K562 (cell line): Measurements from ENCODE around the gene MINDY4B. TPM values are rescaled to one million over a fixed set of nuclear protein-coding genes. Genes with fewer than 3 reads are reported as not detected.

ENCODE experiments used
- ATAC-seq: fragments of 200-7000 bp; cut with Tn5 transposase; 3 replicates; pipeline ENCODE4 v1.9.1; 2020; ENCODE audit warnings: moderate library complexity
- BruUV-seq: library from RNA; stranded (reverse); fragments of 400-500 nt; replicated peaks from 2 replicates; lab custom pipeline; 2021; lab: Mats Ljungman, UMichigan
- CTCF ChIA-PET: fragments of 300-600 bp; formaldehyde crosslinking; extraction: SDS; loops from one replicate; lab custom pipeline; 2021; ENCODE audit warnings: low intra/inter-chr PET ratio; lab: Yijun Ruan, JAX
- POLR2A ChIA-PET: fragments of 300-600, 350-650 bp; sonication (Branson Sonifier 250); formaldehyde crosslinking; extraction: SDS; loops from one replicate; lab custom pipeline; 2021; ENCODE audit warnings: antibody characterized with exemption, inconsistent platforms; lab: Yijun Ruan, JAX
- DNase-seq, 4 experiments: peaks; one replicate each; pipeline versions ENCODE4 v3.0.0 to v3.0.0-alpha.2; 2011 to 2018; ENCODE audit warnings: low spot score in 3 of 4, mixed read lengths in 3 of 4; ENCODE audit errors: extremely low read depth in 1 of 4
- FAIRE-seq: peaks from 2 replicates; lab custom pipeline; 2011; peaks lifted over from hg19 to GRCh38; lab: Jason Lieb, UNC
- H2AFZ ChIP-seq: 2 replicates; pipeline ENCODE4 v1.6.0; 2011; ENCODE audit warnings: low read depth, low read length, control low read depth, inconsistent platforms
- H3K27ac ChIP-seq: fragments of 200-600 bp; 3 replicates; pipeline ENCODE4 v1.8.0; 2011; ENCODE audit warnings: low read depth, mild to moderate bottlenecking, control low read depth, inconsistent platforms, low read length, moderate library complexity, mixed read lengths; ENCODE audit errors: extremely low read depth
- H3K27me3 ChIP-seq, 2 experiments: fragments of 300-600 bp in 1 of 2; 2 replicates in 1 of 2; 3 replicates in 1 of 2; pipeline versions ENCODE4 v1.6.0 to v1.8.0; 2011; ENCODE audit warnings: inconsistent platforms in 2 of 2, low read length in 2 of 2, mild to moderate bottlenecking in 1 of 2, mixed read lengths in 1 of 2, moderate library complexity in 1 of 2; ENCODE audit not compliant: control insufficient read depth in 2 of 2, insufficient read depth in 2 of 2
- H3K36me3 ChIP-seq: fragments of 300-600 bp; 3 replicates; pipeline ENCODE4 v1.8.0; 2011; ENCODE audit warnings: mild to moderate bottlenecking, low read length, inconsistent platforms; ENCODE audit not compliant: control insufficient read depth, insufficient read depth
- H3K4me1 ChIP-seq, 2 experiments: fragments of 200-600 bp in 1 of 2; replicated peaks in 1 of 2; 2 replicates in 1 of 2; 3 replicates in 1 of 2; pipeline versions ENCODE4 v1.5.1 to v1.8.0; 2011; ENCODE audit warnings: inconsistent platforms in 2 of 2, low read length in 2 of 2, mild to moderate bottlenecking in 1 of 2, mixed read lengths in 1 of 2, moderate library complexity in 1 of 2; ENCODE audit not compliant: control insufficient read depth in 2 of 2, insufficient read depth in 2 of 2
- H3K4me2 ChIP-seq: 2 replicates; pipeline ENCODE4 v1.6.1; 2011; ENCODE audit warnings: low read length, control low read depth, inconsistent platforms, mixed read lengths; ENCODE audit not compliant: insufficient read depth
- H3K4me3 ChIP-seq: fragments of 200-600 bp; sonication (generic), shearing (Covaris generic); 2 replicates; pipeline ENCODE4 v1.5.1; 2016; ENCODE audit warnings: control low read depth, inconsistent platforms
- H3K79me2 ChIP-seq: fragments of 200-600 bp; 3 replicates; pipeline ENCODE4 v1.8.0; 2011; ENCODE audit warnings: low read length, inconsistent platforms; ENCODE audit not compliant: control insufficient read depth, insufficient read depth
- H3K9ac ChIP-seq, 2 experiments: 2 replicates each; pipeline versions ENCODE4 v1.6.0 to v1.6.1; 2011; ENCODE audit warnings: low read depth in 2 of 2, low read length in 2 of 2, control low read depth in 1 of 2, inconsistent platforms in 1 of 2, mild to moderate bottlenecking in 1 of 2, mixed read lengths in 1 of 2; ENCODE audit not compliant: insufficient read depth in 1 of 2
- H3K9me1 ChIP-seq: one replicate; pipeline ENCODE4 v1.6.0; 2011; ENCODE audit warnings: inconsistent platforms, mild to moderate bottlenecking, low read length, moderate library complexity; ENCODE audit not compliant: control insufficient read depth, insufficient read depth
- H3K9me3 ChIP-seq: replicated peaks from 2 replicates; pipeline ENCODE4 v1.5.1; 2011; ENCODE audit warnings: low read depth, low read length, inconsistent platforms; ENCODE audit not compliant: control insufficient read depth, insufficient read depth
- H4K20me1 ChIP-seq: replicated peaks from 2 replicates; pipeline ENCODE4 v1.6.1; 2011; ENCODE audit warnings: low read length, inconsistent platforms, mixed read lengths; ENCODE audit not compliant: control insufficient read depth, insufficient read depth
- CC2D1A ChIP-seq: fragments of 450-650 bp; IDR thresholded peaks from 2 replicates; pipeline ENCODE4 v1.6.1; 2017; ENCODE audit warnings: mild to moderate bottlenecking
- HDAC1 ChIP-seq, 2 experiments: fragments of 450-650 bp; IDR thresholded peaks; 2 replicates each; pipeline ENCODE4 v1.6.1; 2016 to 2017; ENCODE audit warnings: inconsistent platforms in 1 of 2, mild to moderate bottlenecking in 1 of 2, moderate library complexity in 1 of 2
- HMG20A ChIP-seq: fragments of 450-650 bp; formaldehyde crosslinking; conservative IDR thresholded peaks from 2 replicates; pipeline ENCODE4 v1.4.0; 2020; ENCODE audit warnings: mild to moderate bottlenecking, mixed read lengths
- HNRNPK ChIP-seq: fragments of 200-400 bp; formaldehyde crosslinking; IDR thresholded peaks from one replicate; pipeline ENCODE4 v1.6.1; 2018; ENCODE audit warnings: mild to moderate bottlenecking, low read depth, low read length; ENCODE audit not compliant: poor library complexity, severe bottlenecking
- MTA2 ChIP-seq: fragments of 450-650 bp; IDR thresholded peaks from 2 replicates; pipeline ENCODE4 v1.6.1; 2016; ENCODE audit warnings: low read depth
- SMC3 ChIP-seq: conservative IDR thresholded peaks from 2 replicates; pipeline ENCODE4 v1.6.1; 2011; ENCODE audit warnings: low read depth, low read length, improper control_type of control experiment; ENCODE audit not compliant: insufficient read depth
- TRIM24 ChIP-seq, 2 experiments: fragments of 450-650 bp; IDR thresholded peaks; 2 replicates each; pipeline ENCODE4 v1.6.1; 2016
- ZBED1 ChIP-seq: IDR thresholded peaks from 2 replicates; pipeline ENCODE4 v1.6.1; 2014
- ZBTB8A ChIP-seq: fragments of 450-650 bp; IDR thresholded peaks from 2 replicates; pipeline ENCODE4 v1.6.1; 2018; ENCODE audit warnings: mild to moderate bottlenecking, moderate library complexity; ENCODE audit not compliant: partially characterized antibody
- ZC3H11A ChIP-seq: IDR thresholded peaks from 2 replicates; pipeline ENCODE4 v1.6.1; 2012; ENCODE audit warnings: low read depth, low read length, improper control_type of control experiment
- ZC3H8 ChIP-seq: fragments of 450-650 bp; IDR thresholded peaks from 2 replicates; pipeline ENCODE4 v1.6.1; 2017
- ZNF347 ChIP-seq: fragments of 450-650 bp; formaldehyde crosslinking; IDR thresholded peaks from 2 replicates; pipeline ENCODE4 v1.4.0; 2020; ENCODE audit warnings: low read depth, mild to moderate bottlenecking, moderate library complexity
- ZNF511 ChIP-seq: sonication (generic); formaldehyde crosslinking; IDR thresholded peaks from 2 replicates; pipeline ENCODE4 v1.8.0; 2022; ENCODE audit warnings: mild to moderate bottlenecking, missing genetic modification reagents
- ZSCAN29 ChIP-seq: fragments of 450-650 bp; IDR thresholded peaks from 2 replicates; pipeline ENCODE4 v1.6.1; 2017
- WGBS: fragments of 100-300 bp; shearing (Covaris generic); methylation state at CpG from one replicate; pipeline ENCODE4 v1.1.6; 2016; ENCODE audit warnings: low coverage, mixed read lengths; ENCODE audit not compliant: insufficient coverage; ENCODE audit errors: missing lambda C conversion rate; 5-methylcytosine and 5-hydroxymethylcytosine counted together
- in situ Hi-C: fragments of 300-500 bp; cut with MboI; formaldehyde crosslinking; loops from 4 replicates; pipeline ENCODE4 v1.15.0; 2018; ENCODE audit warnings: inconsistent platforms, mixed read lengths
- intact Hi-C: fragments of 100-400 bp; cut with micrococcal nuclease; formaldehyde crosslinking; loops from 2 replicates; pipeline ENCODE4 v1.14.2; 2022
- polyA plus RNA-seq, 8 experiments: library from polyadenylated mRNA; depleted of rRNA in 4 of 8; stranded (reverse) in 5 of 8; unstranded in 3 of 8; fragments of >200 nt; fragmentation: Nextera tagmentation in 2 of 8; fragmentation: Illumina TruSeq in 1 of 8; extraction: Ambion mirVana in 2 of 8; extraction: Trizol in 1 of 8; gene quantifications; 2 replicates each; pipeline versions ENCODE4 v1.2.1 to v1.2.3, GENCODE V29; 2011 to 2014; ENCODE audit warnings: inconsistent platforms in 1 of 8, missing spikeins in 1 of 8
- total RNA-seq, 7 experiments: library from RNA; depleted of rRNA in 6 of 7; stranded (reverse); fragments of >200 nt in 6 of 7; fragmentation: Illumina TruSeq in 2 of 7; extraction: Trizol in 2 of 7; gene quantifications; 2 replicates each; pipeline versions ENCODE4 v1.2.1 to v1.2.3, GENCODE V29; 2011 to 2021; ENCODE audit warnings: low replicate concordance in 1 of 7
- TF ChIP-seq, protein P1 (sequence below): fragments of 450-650 bp; IDR thresholded peaks from 2 replicates; pipeline ENCODE4 v1.6.1; 2017; ENCODE audit warnings: antibody characterized with exemption, mild to moderate bottlenecking

The MINDY4B gene
- total and polyA plus RNA-seq, 9 of the 15 experiments (the other 6 are each of a cell fraction or from before 2014, with no cell fraction given) = not detected

GRCh38 chr3:150899141-150899540 lies 6.1 kb downstream of the MINDY4B start:
- Histone ChIP-seq H3K27me3 (peaks cover 0 to 12% of the 10 kb centered on the region in 2 experiments; a peak in 3 of 5 replicates), H3K4me3 (no peak overlapping the region), H3K79me2 (no peaks in the 10 kb centered on the region), H4K20me1 (no peaks in the 10 kb centered on the region), H3K9ac (no peak overlapping the region), H3K9me1 (no peaks in the 10 kb centered on the region), H3K9me3 (no peaks in the 10 kb centered on the region), H3K4me1 (no peaks in the 10 kb centered on the region), H3K27ac (no peak overlapping the region), H3K4me2 (no peak overlapping the region), H3K36me3 (no peaks in the 10 kb centered on the region), H2AFZ (no peak overlapping the region)
- in situ Hi-C loops (no loop called here), intact Hi-C loops (no loop called here)
- POLR2A ChIA-PET = interaction anchor here (1.2 kb wide), 1 partner anchor 11 kb away, joined by 3 read pairs; no protein-coding TSS in a partner anchor
- FAIRE-seq = no peak
- no TSS peak for BruUV-seq
- WGBS = 0% methylated on average over 1 of the region's 2 CpGs
- no peak for ATAC-seq
- TF ChIP-seq SMC3 (no peak), TRIM24 (IDR thresholded peaks at IDR 0.05) (no peak), HNRNPK (no peak), ZSCAN29 (no peak), ZBTB8A (no peak), ZNF511 (CRISPR knock-in tag) (no peak), ZNF347 (CRISPR knock-in tag) (no peak), CC2D1A (no peak), HDAC1 (IDR thresholded peaks at IDR 0.05) (no peak), ZBED1 (no peak), ZC3H8 (no peak), MTA2 (no peak), ZC3H11A (no peak), HMG20A (CRISPR knock-in tag) (no peak)
- TF ChIP-seq, protein P1, sequence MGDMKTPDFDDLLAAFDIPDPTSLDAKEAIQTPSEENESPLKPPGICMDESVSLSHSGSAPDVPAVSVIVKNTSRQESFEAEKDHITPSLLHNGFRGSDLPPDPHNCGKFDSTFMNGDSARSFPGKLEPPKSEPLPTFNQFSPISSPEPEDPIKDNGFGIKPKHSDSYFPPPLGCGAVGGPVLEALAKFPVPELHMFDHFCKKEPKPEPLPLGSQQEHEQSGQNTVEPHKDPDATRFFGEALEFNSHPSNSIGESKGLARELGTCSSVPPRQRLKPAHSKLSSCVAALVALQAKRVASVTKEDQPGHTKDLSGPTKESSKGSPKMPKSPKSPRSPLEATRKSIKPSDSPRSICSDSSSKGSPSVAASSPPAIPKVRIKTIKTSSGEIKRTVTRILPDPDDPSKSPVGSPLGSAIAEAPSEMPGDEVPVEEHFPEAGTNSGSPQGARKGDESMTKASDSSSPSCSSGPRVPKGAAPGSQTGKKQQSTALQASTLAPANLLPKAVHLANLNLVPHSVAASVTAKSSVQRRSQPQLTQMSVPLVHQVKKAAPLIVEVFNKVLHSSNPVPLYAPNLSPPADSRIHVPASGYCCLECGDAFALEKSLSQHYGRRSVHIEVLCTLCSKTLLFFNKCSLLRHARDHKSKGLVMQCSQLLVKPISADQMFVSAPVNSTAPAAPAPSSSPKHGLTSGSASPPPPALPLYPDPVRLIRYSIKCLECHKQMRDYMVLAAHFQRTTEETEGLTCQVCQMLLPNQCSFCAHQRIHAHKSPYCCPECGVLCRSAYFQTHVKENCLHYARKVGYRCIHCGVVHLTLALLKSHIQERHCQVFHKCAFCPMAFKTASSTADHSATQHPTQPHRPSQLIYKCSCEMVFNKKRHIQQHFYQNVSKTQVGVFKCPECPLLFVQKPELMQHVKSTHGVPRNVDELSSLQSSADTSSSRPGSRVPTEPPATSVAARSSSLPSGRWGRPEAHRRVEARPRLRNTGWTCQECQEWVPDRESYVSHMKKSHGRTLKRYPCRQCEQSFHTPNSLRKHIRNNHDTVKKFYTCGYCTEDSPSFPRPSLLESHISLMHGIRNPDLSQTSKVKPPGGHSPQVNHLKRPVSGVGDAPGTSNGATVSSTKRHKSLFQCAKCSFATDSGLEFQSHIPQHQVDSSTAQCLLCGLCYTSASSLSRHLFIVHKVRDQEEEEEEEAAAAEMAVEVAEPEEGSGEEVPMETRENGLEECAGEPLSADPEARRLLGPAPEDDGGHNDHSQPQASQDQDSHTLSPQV = no peak
- no peak for DNase-seq
- CTCF ChIA-PET = no interaction called here
